NCI-H187 (cell line): ENCODE results near the gene CFHR2.

Source experiments
- DNase-seq, 2 experiments: peaks; one replicate each; lab custom pipeline; 2025; lab: John Stamatoyannopoulos, UW

The CFHR2 gene

GRCh38 chr1:197001828-197002227 lies 58.3 kb downstream of the CFHR2 start:
- DNase-seq, result no peak

DNA sequence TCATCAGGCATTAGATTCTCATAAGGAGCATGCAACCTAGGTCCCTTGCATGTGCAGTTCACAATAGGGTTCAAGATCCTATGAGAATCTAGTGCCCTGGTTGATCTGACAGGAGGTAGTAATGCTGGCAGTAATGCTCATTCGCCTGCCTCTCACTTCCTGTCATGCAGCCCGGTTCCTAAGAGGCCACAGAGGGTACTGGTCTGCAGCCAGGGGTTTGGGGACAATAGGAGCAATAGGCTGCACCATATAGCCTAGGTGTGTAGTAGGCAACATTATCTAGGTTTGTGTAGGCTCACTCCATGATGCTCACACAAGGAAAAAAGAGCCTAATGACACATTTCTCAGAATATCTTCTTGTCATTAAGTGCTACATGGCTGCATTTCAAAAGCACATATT lies 59.6 kb downstream of the CFHR2 start:
- no peak for DNase-seq

GRCh38 chr1:197008861-197009260 lies 65.3 kb downstream of the CFHR2 start:
- no peak for DNase-seq
